Measurements from ENCODE around the gene PHF21A. TPM values are rescaled to one million over a fixed set of nuclear protein-coding genes. Genes with fewer than 3 reads are reported as not detected.

Gene PHF21A
- total RNA-seq, 1 experiment from 2014 or later = 8.2 TPM

- Histone ChIP-seq H2AFZ (ENCODE audit: low read length) (no peak overlapping the region), H3F3A (ENCODE audit: low read length, unreplicated experiment) (no peaks in the 10 kb centered on the region), H3K4me2 (ENCODE audit: low read length) (no peak overlapping the region), H3K79me2 (ENCODE audit: low read length) (no peaks in the 10 kb centered on the region), H3K9me2 (replicated peaks; ENCODE audit: low read length) (no peaks in the 10 kb centered on the region), H3K4me3 (ENCODE audit: low read length) (no peak overlapping the region), H3K27ac (ENCODE audit: low read length) (no peak overlapping the region), H3K36me3 (ENCODE audit: low read depth, low read length) (no peaks in the 10 kb centered on the region), H4K20me1 (ENCODE audit: low read length) (no peaks in the 10 kb centered on the region), H3K4me1 (ENCODE audit: insufficient read depth, low read length) (0 out of 2 replicates have a peak, but pooled peaks cover 7% of the 10 kb centered on the region), H3K9me3 (ENCODE audit: low read length) (no peaks in the 10 kb centered on the region), H3K27me3 (ENCODE audit: low read length) (no peaks in the 10 kb centered on the region), H3K9ac (ENCODE audit: low read length) (no peak overlapping the region)
- DNase-seq (no peak), ATAC-seq (no peak)
- TF ChIP-seq EZH2phosphoT487 (IDR thresholded peaks at IDR 0.05; ENCODE audit: borderline replicate concordance, low read length) = no peak
- no peak for TF ChIP-seq EZH2 (IDR thresholded peaks at IDR 0.05; ENCODE audit: low read length, unreplicated experiment)
- no peak for TF ChIP-seq CTCF (conservative IDR thresholded peaks at IDR 0.05; ENCODE audit: low read depth, low read length)
- intact Hi-C loops (cut with micrococcal nuclease) = no loop called here
- no TSS peak for BruUV-seq (replicated peaks)
- ChIA-PET POLR2A (ENCODE audit: unreplicated experiment) (no interaction called here), CTCF (no interaction called here)
Measured at GRCh38 chr11:45905095-45905494, 216.2 kb downstream of the PHF21A start.

- H3K9me2 ChIP-seq (replicated peaks; ENCODE audit: low read length) = no peaks in the 10 kb centered on the region
- intact Hi-C loops (cut with micrococcal nuclease) = no loop called here
- ChIA-PET POLR2A (ENCODE audit: unreplicated experiment) (no interaction called here), CTCF (no interaction called here)
- H3K4me3 ChIP-seq (ENCODE audit: low read length) = no peak overlapping the region
- H3K36me3 ChIP-seq (ENCODE audit: low read depth, low read length) = no peaks in the 10 kb centered on the region
- H3K9ac ChIP-seq (ENCODE audit: low read length) = no peak overlapping the region
- no peaks in the 10 kb centered on the region for H4K20me1 ChIP-seq (ENCODE audit: low read length)
- H3F3A ChIP-seq (ENCODE audit: low read length, unreplicated experiment) = no peaks in the 10 kb centered on the region
- TF ChIP-seq EZH2phosphoT487 (IDR thresholded peaks at IDR 0.05; ENCODE audit: borderline replicate concordance, low read length) = no peak
- no peak for TF ChIP-seq EZH2 (IDR thresholded peaks at IDR 0.05; ENCODE audit: low read length, unreplicated experiment)
- TF ChIP-seq CTCF (conservative IDR thresholded peaks at IDR 0.05; ENCODE audit: low read depth, low read length) = no peak
- H3K79me2 ChIP-seq (ENCODE audit: low read length) = no peaks in the 10 kb centered on the region
- no peaks in the 10 kb centered on the region for H3K9me3 ChIP-seq (ENCODE audit: low read length)
- H3K4me2 ChIP-seq (ENCODE audit: low read length) = no peak overlapping the region
- BruUV-seq (replicated peaks) = no TSS peak
- H3K27ac ChIP-seq (ENCODE audit: low read length) = no peak overlapping the region
- ATAC-seq (no peak), DNase-seq (no peak)
- H3K27me3 ChIP-seq (ENCODE audit: low read length) = no peaks in the 10 kb centered on the region
- H3K4me1 ChIP-seq (ENCODE audit: insufficient read depth, low read length) = 0 out of 2 replicates have a peak, but pooled peaks cover 7% of the 10 kb centered on the region
- H2AFZ ChIP-seq (ENCODE audit: low read length) = no peak overlapping the region
Measured at GRCh38 chr11:45904309-45904915, 216.8 kb downstream of the PHF21A start.
